Caco-2 (cell line): ENCODE data around the gene RNF11. TPM values are rescaled to one million over a fixed set of nuclear protein-coding genes. Genes with fewer than 3 reads are reported as not detected.

ENCODE experiments used
- BruUV-seq: library from RNA; stranded (reverse); fragments of 400-500 nt; replicated peaks from 2 replicates; lab custom pipeline; 2021; lab: Mats Ljungman, UMichigan
- CTCF ChIA-PET: fragments of 300-600 bp; sonication (Branson Sonifier 250); formaldehyde crosslinking; loops from one replicate; lab custom pipeline; 2022; ENCODE audit warnings: antibody characterized with exemption; lab: Charles Lee
- POLR2A ChIA-PET: fragments of 300-600 bp; sonication (Branson Sonifier 250); formaldehyde crosslinking; loops from one replicate; lab custom pipeline; 2022; ENCODE audit warnings: antibody characterized with exemption; lab: Charles Lee
- DNase-seq, 2 experiments: peaks; one replicate each; pipeline versions ENCODE4 v3.0.0 to v3.0.0-alpha.2; 2020 to 2022
- H3K27me3 ChIP-seq: replicated peaks from 2 replicates; pipeline ENCODE4 v1.6.0; 2011; ENCODE audit warnings: low read length; ENCODE audit not compliant: control insufficient read depth, insufficient read depth
- H3K36me3 ChIP-seq: 2 replicates; pipeline ENCODE4 v1.5.1; 2011; ENCODE audit warnings: low read length; ENCODE audit not compliant: control insufficient read depth, insufficient read depth
- H3K4me1 ChIP-seq: fragments of 250-450 bp; sonication (Bioruptor Pico); 2 replicates; pipeline ENCODE4 v1.5.1; 2020; ENCODE audit warnings: mild to moderate bottlenecking
- H3K4me3 ChIP-seq: 2 replicates; pipeline ENCODE4 v1.5.1; 2011; ENCODE audit warnings: low read depth, mild to moderate bottlenecking, control low read depth, low read length
- H3K9me3 ChIP-seq: fragments of 250-450 bp; sonication (Bioruptor Pico); 2 replicates; pipeline ENCODE4 v1.5.1; 2020; ENCODE audit warnings: mild to moderate bottlenecking, moderate library complexity
- H3K27ac Mint-ChIP-seq: one replicate; pipeline ENCODE4 v1.8.0; 2022; ENCODE audit warnings: mixed read lengths; ENCODE audit not compliant: unreplicated experiment
- H3K27me3 Mint-ChIP-seq: one replicate; pipeline ENCODE4 v1.8.0; 2022; ENCODE audit warnings: mixed read lengths; ENCODE audit not compliant: insufficient read depth, unreplicated experiment
- H3K36me3 Mint-ChIP-seq: one replicate; pipeline ENCODE4 v1.8.0; 2022; ENCODE audit warnings: mild to moderate bottlenecking, mixed read lengths; ENCODE audit not compliant: insufficient read depth, unreplicated experiment
- H3K4me1 Mint-ChIP-seq: one replicate; pipeline ENCODE4 v1.8.0; 2022; ENCODE audit warnings: low read depth, mixed read lengths; ENCODE audit not compliant: unreplicated experiment
- H3K4me3 Mint-ChIP-seq: one replicate; pipeline ENCODE4 v1.8.0; 2022; ENCODE audit warnings: mild to moderate bottlenecking, moderate library complexity, mixed read lengths; ENCODE audit not compliant: unreplicated experiment
- H3K9me3 Mint-ChIP-seq: one replicate; pipeline ENCODE4 v1.8.0; 2022; ENCODE audit warnings: mixed read lengths; ENCODE audit not compliant: unreplicated experiment
- intact Hi-C: fragments of 100-400 bp; cut with micrococcal nuclease; formaldehyde crosslinking; loops from one replicate; pipeline ENCODE4 v1.10.0; 2022; ENCODE audit not compliant: unreplicated experiment
- total RNA-seq: library from RNA; stranded (reverse); gene quantifications from 2 replicates; pipeline ENCODE4 v1.2.3, GENCODE V29; 2022
- TF ChIP-seq, protein P1 (sequence below), 2 experiments: fragments of 200-600 bp in 1 of 2; IDR thresholded peaks; 1 replicate in 1 of 2; 2 replicates in 1 of 2; pipeline versions ENCODE4 v1.5.1 to v1.8.0; 2011 to 2022; ENCODE audit warnings: antibody characterized with exemption in 1 of 2, control low read depth in 1 of 2, inconsistent platforms in 1 of 2, low read depth in 1 of 2, low read length in 1 of 2, mild to moderate bottlenecking in 1 of 2, moderate library complexity in 1 of 2; ENCODE audit not compliant: insufficient read depth in 1 of 2, severe bottlenecking in 1 of 2, unreplicated experiment in 1 of 2

RNF11 gene
- total RNA-seq, 1 experiment from 2014 or later, result 44.1 TPM

DNA sequence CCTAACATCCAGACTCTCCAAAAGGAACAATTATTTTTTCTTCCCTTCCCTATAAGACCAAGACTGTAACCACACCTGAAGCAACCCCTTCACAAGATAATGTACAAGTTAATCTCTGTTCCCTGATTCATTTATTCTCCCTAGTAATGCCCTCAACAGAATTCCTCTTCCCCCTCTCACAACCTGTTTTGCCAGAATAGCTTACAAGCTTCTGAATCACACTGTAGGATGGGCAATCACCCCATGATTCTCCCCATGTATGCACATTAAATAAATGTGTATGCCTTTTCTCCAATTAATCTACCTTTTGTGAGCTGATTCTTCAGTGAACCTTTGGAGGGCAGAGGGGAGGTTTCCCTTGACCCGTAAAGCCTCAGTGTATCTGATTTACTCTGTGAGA lies 20.9 kb upstream of the RNF11 start:
- ChIA-PET POLR2A (no interaction called here), CTCF (no interaction called here)
- H3K27ac Mint-ChIP-seq, result no peak overlapping the region
- TF ChIP-seq, protein P1, sequence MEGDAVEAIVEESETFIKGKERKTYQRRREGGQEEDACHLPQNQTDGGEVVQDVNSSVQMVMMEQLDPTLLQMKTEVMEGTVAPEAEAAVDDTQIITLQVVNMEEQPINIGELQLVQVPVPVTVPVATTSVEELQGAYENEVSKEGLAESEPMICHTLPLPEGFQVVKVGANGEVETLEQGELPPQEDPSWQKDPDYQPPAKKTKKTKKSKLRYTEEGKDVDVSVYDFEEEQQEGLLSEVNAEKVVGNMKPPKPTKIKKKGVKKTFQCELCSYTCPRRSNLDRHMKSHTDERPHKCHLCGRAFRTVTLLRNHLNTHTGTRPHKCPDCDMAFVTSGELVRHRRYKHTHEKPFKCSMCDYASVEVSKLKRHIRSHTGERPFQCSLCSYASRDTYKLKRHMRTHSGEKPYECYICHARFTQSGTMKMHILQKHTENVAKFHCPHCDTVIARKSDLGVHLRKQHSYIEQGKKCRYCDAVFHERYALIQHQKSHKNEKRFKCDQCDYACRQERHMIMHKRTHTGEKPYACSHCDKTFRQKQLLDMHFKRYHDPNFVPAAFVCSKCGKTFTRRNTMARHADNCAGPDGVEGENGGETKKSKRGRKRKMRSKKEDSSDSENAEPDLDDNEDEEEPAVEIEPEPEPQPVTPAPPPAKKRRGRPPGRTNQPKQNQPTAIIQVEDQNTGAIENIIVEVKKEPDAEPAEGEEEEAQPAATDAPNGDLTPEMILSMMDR (IDR thresholded peaks at IDR 0.05; ENCODE audit: insufficient read depth in 1 of 2, low read depth in 1 of 2, low read length in 1 of 2, severe bottlenecking in 1 of 2, unreplicated experiment in 1 of 2), result no peak
- no TSS peak for BruUV-seq
- intact Hi-C loops, result no loop called here
- DNase-seq, result no peak
- Histone ChIP-seq H3K36me3 (no peaks in the 10 kb centered on the region), H3K27me3 (no peaks in the 10 kb centered on the region), H3K4me3 (no peak overlapping the region), H3K4me1 (no peaks in the 10 kb centered on the region), H3K9me3 (no peaks in the 10 kb centered on the region)
- H3K9me3 Mint-ChIP-seq, result no peaks in the 10 kb centered on the region
- peaks cover 7% of the 10 kb centered on the region for H3K4me1 Mint-ChIP-seq
- H3K4me3 Mint-ChIP-seq, result no peak overlapping the region
- H3K27me3 Mint-ChIP-seq, result no peaks in the 10 kb centered on the region
- no peaks in the 10 kb centered on the region for H3K36me3 Mint-ChIP-seq

DNA sequence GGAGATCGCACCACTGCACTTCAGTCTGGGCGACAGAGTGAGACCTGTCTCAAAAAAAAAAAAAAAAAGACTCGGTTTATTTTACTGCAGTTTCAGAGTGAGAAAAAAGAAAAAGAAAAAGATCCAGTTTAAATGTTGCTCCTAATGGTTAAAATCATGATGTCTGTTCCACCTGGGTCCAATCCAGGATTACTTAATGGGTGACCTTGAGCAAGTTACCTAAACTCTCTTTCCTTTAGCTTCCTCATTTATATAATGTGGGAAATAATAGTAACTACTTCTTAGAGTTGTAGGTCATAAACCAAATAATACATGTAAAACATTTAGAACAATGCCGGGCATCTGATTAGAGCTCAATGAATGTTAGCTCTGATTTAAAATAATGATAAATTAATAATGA lies 19.4 kb upstream of the RNF11 start:
- Mint-ChIP-seq H3K9me3 (no peaks in the 10 kb centered on the region), H3K36me3 (no peaks in the 10 kb centered on the region), H3K4me1 (peaks cover 7% of the 10 kb centered on the region), H3K27ac (no peak overlapping the region), H3K27me3 (no peaks in the 10 kb centered on the region), H3K4me3 (no peak overlapping the region)
- Histone ChIP-seq H3K4me1 (no peaks in the 10 kb centered on the region), H3K9me3 (no peaks in the 10 kb centered on the region), H3K4me3 (no peak overlapping the region), H3K36me3 (no peaks in the 10 kb centered on the region), H3K27me3 (no peaks in the 10 kb centered on the region)
- TF ChIP-seq, protein P1 (IDR thresholded peaks at IDR 0.05; ENCODE audit: insufficient read depth in 1 of 2, low read depth in 1 of 2, low read length in 1 of 2, severe bottlenecking in 1 of 2, unreplicated experiment in 1 of 2), result no peak
- no peak for DNase-seq
- intact Hi-C loops, result no loop called here
- ChIA-PET POLR2A (no interaction called here), CTCF (interaction anchor here (0.7 kb wide), 1 partner anchor 19 kb away, joined by 5 read pairs; no protein-coding TSS in a partner anchor)
- BruUV-seq, result no TSS peak

DNA sequence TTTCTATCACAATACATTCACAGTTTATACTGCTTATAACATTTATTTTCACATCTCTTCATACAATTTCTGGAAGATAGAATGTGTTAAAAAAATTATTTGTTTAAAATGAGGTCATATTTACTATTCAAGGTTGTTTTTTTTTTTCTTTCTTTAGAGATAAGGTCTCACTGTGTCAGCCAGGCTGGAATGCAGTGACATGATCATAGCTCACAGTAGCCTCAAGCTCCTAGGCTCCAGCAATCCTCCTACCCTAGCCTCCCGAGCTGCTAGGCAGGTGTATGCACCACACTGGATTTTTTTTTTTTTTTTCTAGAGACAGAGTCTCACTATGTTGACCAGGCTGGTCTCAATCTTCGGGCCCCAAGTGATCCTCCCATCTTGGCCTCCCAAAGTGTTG lies 19.0 kb upstream of the RNF11 start:
- Mint-ChIP-seq H3K4me1 (peaks cover 7% of the 10 kb centered on the region), H3K9me3 (no peaks in the 10 kb centered on the region), H3K27ac (no peak overlapping the region), H3K36me3 (no peaks in the 10 kb centered on the region), H3K4me3 (no peak overlapping the region), H3K27me3 (no peaks in the 10 kb centered on the region)
- peak in 1 of 2 experiments; percentile 38 for DNase-seq
- Histone ChIP-seq H3K9me3 (no peaks in the 10 kb centered on the region), H3K27me3 (no peaks in the 10 kb centered on the region), H3K36me3 (no peaks in the 10 kb centered on the region), H3K4me1 (no peaks in the 10 kb centered on the region), H3K4me3 (no peak overlapping the region)
- ChIA-PET CTCF (interaction anchor here (0.6 to 0.7 kb wide), 3 partner anchors 18 to 127 kb away, joined by 3 to 5 read pairs (median 4); no protein-coding TSS in a partner anchor), POLR2A (no interaction called here)
- intact Hi-C loops, result no loop called here
- no TSS peak for BruUV-seq
- TF ChIP-seq, protein P1 (IDR thresholded peaks at IDR 0.05; ENCODE audit: insufficient read depth in 1 of 2, low read depth in 1 of 2, low read length in 1 of 2, severe bottlenecking in 1 of 2, unreplicated experiment in 1 of 2), result no peak
